ENCODE measurements around the gene KCTD5.
"Not testable (repeated sequence)": the region's sequence is repeated elsewhere in the genome, so short reads cannot be mapped to it uniquely, and the experiment has no call there.

KCTD5 gene

DNA sequence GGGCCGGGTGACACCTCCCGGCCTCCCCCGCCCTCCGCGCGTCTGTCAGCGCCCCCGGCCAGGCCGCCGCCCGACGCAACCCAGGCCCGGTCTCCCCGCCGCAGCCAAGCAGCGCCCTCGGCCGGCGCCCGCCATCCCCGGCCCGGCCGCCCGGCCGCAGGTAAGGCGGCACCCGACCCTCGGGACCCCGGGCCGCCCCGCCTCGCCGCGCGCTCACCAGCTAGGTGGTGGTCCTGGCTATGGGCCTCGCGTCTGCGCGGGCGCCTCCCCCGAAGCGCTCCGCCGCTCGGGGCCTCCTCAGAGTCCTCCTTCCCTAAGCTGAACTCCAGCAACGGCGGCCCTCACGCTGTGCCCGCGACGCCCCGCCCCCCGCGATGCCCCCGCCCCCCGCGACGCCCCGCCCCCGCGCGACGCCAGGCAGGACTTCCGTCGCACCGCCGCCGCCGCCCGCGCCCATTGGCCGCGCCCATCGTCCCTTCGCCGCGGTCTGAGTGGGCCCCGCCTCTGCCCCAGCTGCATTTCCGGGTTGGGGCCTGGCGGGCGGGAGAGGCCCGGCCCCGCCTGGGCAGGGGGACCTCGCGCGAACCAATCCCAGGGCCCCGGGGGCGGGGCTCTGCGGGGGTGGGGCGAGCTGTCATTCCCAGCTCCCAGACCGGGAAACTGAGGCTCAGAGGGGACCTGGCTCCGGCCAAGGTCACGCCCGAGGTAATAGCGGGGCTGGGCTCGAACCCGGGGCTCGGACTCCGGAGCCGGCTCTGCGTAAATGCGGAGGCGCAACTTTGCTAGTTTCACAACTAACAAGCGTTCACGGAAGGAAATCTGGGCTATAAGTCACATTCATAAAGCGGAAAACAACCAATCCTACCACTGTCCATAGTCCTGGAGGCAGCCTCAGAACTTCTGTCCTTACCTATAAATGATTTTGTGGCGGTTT is 9.0 kb upstream of the KCTD5 start:
- peak; percentile 96 for DNase-seq (ENCODE audit: low spot score)

DNA sequence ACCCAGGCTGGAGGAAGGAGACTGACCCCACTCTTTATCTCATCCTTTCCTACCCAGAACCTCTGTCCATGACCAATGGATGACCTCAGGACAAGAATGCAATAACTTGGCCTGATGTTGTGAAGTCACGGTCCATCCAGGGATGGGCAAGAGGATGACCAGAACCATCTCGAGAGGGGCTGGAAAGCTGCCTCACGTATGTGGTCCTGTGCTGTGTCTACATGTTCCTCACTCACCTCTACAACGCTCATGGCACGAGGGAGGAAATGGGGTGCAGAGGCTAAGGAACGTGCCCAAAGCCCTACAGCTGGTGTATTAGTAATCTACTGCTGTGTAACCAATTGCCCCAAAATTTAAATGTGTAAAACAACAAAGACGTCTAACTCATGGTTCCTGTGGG is 7.3 kb upstream of the KCTD5 start:
- DNase-seq (ENCODE audit: low spot score): no peak

DNA sequence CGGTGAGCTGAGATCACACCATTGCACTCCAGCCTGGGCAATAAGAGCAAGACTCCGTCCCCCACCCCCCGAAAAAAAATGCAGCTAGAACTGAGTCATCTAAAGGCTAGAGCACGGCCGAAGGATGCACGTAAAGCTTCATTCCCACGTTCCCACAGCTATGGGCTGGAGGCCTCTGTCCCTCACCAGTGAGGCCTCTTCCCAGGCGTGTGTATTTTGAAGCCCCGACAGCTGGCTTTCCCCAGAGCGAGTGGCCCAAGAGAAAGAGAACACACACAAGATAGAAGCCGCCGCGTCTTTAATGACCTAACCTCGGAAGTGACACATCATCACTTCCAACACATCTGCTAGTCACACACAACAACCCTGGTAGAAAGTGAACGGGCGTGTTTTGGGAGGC is 6.6 kb upstream of the KCTD5 start:
- no peak for DNase-seq (ENCODE audit: low spot score)

DNA sequence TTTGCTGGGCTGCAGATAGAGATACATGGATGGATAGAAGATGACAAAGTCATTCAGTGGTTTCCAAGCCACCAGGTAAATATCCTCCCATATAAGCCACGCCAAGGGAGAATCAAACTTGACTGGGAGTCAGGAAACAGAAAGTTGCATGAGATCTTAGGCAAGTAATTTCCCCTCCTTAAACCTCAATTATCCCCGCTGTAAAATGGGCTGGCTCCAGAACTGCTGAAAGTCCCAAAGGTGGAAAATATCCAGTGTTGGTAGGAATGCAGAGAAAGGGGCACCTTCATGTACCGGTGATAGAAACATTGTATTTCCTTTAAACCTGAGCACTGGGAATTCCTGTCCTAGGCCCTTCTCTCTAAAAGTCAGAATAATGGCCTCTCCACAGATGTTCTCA is 5.4 kb upstream of the KCTD5 start:
- not testable (repeated sequence) for DNase-seq (ENCODE audit: low spot score)

DNA sequence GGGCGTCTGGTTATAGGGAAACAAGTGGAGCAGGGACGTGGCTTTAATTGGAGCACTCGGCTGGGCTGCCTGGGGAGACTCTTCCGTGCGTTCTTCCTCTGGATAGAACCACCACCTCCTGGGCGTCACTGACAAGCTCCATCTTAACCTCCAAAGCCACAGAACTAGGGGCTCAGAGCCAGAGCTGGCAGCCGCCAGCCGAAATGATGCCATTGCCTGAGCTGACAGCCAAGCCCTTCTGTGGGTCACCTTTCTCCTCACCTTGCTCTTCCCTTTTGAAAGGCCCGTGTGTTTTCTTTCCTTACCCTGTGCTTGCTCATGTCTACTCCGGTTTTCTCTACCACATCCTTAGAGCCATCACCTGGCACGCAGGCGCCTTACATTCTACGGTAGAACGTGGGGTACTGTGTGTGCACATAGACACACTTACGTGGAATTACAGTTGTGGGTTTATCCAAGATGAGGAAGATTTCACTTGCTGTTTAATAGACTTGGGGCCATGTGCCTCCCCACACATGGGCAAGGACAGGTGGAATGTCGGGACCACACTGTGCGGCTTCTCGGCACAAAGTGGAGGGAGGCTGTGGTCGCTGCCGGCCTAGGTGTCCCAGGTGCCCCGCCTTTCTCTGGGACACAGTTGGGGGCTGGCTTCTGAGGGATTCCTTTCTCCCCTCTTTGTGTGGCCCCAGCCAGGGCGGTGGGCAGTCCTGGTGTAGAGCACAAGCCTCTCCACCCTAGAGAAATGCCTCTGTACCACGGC is 3.9 kb upstream of the KCTD5 start:
- DNase-seq (ENCODE audit: low spot score): not testable (repeated sequence)

DNA sequence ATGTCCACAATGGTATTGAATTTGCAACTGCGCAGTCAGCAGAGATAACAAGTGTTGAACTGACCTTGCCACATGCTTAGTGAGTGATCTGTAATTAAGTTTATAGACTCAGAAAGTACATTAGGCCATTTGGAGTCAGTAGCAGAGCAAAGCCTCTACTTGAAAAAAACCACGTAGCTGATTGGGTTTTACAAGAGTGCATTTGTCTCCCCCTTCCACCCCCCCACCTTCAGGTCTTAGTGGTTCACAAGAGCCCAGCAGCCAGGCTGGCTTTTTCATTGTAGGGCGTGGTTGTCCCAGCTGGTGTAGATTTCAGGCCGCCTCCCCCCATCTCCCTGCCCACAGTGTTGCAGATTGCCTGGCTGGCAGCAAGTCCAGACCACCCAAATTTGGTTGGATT is 2.4 kb upstream of the KCTD5 start:
- peak; percentile 14 for DNase-seq (ENCODE audit: low spot score)

DNA sequence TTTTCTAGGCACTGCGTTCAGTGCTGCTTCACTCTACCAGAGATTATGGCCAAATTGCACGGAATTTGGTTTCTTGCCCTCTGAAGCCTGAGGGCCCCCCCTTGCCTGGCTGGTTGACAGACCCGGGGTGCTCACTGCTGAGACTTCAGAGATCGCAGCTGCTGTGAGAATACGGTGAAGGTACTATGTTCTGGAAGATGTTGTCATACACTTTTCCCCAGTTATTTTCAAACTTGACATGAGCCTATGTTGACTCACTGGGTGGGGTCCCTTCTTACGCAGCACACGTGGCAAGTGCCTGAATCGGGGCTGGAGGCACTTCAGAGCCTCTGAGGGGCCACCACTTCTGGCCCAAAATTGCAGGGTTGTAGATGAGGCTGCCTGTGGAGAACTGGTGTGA is 2.0 kb upstream of the KCTD5 start:
- DNase-seq (ENCODE audit: low spot score): peak; percentile 51

DNA sequence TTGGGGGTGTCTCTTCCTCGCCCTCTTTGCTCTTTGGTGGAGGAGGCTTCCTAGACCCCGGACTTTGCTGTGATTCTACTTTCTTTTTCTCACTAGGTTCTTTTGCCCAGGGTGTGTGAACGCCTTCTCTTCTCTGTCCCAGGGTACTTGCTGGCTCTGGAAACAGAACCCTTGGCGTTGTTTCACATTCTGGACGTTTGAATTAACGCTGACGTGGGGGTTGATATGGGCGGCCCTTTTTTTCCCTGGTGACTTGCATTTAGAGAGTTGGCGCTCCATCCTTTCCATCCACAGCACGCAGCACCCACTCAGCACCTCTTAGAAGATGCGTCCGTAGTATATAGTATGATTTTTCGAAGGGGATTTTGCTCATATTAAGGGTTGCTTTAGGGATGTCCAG is 718 bp downstream of the KCTD5 start:
- not testable (repeated sequence) for DNase-seq (ENCODE audit: low spot score)

DNA sequence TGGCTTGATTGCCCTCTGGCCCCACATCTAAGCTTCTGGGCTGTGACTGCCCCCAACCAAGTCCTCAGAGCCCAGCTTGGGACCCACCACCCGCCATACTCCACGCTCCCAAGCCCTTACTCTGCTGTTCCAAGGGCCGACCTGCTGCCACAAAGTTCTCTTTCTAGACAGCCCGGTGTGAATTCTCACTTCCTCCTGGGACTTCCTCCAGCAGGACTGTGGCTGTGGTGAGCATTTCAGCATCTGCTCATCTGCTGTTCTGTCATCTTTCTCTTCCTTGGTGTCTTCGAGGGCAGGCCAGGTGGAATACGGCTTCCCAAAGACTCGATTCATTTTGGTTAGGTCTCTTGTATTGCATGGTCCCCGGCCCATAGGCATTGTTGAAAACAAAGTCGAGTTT is 3.8 kb downstream of the KCTD5 start:
- not testable (repeated sequence) for DNase-seq (ENCODE audit: low spot score)

DNA sequence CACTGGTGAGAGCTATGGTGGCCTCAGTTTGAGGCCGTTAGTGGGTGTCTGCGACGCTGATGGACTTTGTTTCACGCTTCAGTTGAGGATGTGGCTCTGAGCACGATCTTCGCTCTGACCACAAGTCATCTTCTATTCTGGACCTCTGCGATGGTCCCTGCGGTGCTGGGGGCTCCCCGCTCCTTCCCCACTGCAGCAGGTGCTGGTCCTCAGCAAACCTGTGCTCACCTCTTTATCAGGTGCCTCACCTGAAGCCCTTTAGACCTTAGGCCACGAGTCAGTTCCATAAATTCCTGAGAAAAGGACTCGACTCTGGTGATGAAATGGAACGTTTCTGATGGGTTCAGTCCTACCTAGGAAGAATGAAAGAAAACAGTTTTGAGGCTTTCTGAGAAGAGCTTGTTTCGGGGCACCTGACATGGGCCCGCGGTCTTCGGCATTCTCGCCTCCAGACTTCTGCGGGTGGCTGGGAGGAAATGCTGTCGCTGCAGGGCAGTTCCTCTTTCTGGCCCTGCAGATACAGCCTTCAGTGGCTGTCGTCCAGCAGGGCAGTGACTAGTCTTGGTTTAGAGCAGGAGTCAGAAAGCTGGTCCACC is 4.7 kb downstream of the KCTD5 start:
- DNase-seq (ENCODE audit: low spot score): no peak

DNA sequence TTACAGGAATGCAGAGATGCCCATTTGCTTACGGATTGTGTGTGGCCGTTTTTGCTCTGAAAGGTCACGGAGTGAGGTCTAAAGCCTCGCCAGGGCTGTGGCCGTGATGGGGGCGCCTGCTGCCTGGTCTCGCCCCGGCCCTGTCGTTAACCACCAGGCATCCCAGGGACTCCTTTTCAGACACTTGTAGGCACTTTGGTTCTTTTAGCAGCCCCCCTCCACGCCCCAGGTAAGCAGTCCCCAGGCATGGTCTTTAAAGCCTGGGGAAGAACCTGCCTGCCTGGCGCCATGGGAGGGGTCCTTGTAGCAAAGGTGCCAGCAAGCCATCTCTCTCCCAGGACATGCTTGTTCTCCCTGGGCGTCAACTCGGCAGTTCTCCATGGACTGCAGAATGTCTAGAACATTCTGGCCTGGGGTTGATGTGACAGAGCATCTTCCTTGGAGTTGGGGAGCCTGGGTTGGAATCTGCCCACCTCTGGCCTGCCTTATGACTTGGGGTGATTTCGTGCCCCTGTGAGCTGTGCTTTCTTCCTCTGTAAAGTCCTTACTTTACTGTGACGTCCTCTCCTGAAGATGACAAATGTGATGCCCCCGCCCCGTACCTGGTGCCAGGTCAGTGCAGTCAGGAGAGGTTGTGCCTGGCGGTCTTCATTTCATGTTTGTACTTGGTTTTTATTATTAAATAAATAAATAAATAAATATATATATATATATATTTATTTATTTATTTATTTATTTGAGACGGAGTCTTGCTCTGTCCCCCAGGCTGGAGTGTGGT is 5.4 kb downstream of the KCTD5 start:
- no peak for DNase-seq (ENCODE audit: low spot score)

DNA sequence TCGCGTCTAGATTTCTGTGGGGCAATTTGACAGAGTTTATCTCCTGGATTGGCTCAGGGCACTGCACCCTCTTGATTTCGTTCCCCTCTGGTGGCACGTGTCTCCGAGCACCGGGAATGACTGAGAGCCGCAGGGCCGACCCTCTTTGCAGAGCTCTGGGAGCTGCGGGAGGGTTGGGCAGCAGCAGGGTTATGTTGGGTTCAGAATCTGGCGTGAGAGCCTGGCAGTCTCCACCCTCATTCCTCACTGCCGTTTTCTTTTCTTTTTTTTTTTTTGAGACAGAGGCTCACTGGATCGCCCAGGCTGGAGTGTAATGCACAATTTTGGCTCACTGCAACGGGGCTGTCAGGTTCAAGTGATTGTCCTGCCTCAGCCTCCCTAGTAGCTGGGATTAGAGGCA is 7.1 kb downstream of the KCTD5 start:
- DNase-seq (ENCODE audit: low spot score): not testable (repeated sequence)

DNA sequence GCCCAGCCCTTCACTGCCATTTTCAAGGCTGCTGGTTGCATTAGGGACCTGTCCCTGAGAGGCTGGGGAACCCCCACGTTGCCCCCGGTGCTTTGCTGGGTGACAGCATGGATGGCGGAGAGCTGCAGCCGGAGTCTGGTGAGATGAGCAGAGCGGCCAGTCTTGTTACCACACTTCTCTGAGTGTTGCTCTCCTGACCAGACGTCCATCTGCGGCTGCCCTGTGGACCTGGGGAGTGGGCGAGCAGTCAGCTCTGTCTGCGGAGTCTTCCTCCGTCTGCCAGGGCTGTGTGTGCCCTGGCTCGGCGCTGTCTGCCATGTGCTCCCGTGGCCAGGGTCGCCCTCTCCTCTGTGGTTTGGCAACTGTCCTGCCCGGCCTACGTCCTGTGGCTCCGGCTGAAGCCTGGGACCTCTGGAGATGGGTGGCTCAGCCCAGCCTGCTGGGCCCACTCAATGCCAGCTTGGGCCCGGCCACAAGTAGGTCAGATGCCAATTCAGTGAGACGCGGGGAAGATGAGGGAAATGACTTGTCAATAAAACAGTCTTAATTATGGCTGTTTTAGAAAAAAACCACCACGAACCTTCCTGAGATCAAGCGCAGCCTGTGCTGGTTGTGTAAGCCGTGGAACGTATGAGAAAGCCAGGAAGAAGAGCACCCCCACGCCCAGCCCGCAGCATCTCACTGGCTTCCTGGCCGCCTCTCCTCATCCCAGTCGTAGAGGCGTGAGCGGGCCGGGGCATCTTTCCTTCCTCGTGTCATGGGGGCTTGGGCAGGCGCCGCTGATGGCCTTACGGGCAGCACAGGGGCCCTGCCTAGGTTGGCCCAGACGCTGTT is 7.9 kb downstream of the KCTD5 start:
- no peak for DNase-seq (ENCODE audit: low spot score)

DNA sequence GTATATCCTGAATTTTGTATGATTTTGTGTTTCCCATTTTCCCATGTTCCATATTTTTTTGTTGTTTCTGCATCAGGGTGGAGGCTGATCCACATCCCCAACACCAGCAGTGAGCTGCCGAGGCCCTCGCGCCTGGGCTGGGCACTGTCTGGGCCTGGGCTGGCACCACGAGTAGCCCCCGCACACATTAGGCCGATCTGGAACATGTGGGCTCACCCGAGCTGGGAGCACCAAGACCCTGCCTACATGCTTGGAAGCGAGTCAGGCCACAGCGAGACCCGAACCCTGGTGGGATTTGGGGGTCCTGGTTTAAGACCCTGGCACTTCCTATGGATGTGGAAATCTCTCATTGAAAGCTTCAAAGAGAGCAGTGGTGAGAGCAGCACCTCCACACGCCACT is 8.5 kb downstream of the KCTD5 start:
- DNase-seq (ENCODE audit: low spot score): no peak

DNA sequence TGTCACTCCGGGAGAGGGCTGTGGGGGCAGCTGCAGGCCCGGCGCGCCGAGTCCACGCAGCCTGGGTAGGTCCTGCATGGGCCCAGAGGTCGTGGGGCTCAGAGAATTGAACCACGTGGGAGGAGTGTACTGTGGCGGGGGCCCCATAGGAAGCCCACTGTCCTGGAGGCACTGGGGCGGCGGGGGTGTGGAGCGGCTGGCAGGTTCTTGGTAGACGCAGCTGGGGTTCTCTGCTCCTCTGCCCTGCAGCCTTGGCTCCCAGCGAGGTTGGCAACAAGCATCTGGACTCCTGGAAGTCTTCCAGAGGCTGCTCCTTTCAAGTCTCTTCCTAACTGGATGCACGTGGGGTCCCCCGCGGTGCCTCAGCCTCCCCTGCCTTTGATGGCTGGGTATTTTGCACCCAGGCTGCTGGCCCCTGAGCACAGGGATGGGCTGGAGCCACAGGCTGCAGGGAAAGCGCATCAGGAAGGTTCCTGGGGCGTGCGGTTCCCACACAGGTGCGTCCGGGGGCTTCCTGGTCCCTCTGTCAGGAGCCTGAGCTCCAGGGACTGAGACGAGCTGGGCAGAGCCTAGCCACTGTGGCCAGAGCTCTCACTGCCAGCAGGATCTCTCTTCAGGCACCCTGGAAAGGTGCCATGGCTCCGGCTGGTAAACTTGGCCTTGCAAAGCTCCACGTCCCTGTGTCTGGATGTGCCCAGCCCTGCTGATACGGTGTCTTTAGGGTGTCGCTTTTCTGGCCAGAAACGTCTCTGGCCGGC is 9.3 kb downstream of the KCTD5 start:
- no peak for DNase-seq (ENCODE audit: low spot score)

DNA sequence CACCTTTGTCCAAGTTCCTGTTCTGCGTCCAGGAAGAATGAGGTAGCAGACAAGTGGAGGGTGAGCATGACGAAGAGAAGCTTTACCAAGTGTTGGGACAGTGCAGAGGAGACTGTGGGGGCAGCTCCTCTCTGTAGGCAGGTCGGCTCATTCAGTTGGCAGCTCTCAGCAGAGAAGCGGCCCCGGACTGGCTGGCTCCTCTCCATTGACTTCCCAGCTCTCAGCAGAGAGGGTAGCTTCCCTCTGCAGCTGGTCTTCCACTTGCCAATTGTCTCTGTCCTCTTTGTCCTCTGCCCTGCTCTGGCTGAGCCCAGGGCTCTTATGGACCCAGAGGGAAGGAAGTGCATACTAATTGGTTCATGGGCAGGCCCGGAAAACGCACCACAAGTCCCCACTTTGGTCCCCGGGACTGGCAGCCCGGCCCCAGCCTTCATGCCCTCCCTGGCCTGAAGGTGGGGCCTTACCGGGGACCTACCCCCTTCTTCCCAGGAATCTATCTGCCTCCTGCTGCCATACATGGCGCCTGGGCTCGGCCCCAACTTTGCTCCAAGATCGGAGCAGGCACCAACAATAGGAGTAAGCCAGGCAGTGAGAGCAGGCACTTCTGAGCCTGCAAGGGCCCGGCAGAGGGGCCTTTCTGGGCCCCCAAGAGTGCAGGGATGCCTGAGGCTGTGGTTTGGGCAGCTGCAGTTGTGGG is 10.1 kb downstream of the KCTD5 start:
- no peak for DNase-seq (ENCODE audit: low spot score)

DNA sequence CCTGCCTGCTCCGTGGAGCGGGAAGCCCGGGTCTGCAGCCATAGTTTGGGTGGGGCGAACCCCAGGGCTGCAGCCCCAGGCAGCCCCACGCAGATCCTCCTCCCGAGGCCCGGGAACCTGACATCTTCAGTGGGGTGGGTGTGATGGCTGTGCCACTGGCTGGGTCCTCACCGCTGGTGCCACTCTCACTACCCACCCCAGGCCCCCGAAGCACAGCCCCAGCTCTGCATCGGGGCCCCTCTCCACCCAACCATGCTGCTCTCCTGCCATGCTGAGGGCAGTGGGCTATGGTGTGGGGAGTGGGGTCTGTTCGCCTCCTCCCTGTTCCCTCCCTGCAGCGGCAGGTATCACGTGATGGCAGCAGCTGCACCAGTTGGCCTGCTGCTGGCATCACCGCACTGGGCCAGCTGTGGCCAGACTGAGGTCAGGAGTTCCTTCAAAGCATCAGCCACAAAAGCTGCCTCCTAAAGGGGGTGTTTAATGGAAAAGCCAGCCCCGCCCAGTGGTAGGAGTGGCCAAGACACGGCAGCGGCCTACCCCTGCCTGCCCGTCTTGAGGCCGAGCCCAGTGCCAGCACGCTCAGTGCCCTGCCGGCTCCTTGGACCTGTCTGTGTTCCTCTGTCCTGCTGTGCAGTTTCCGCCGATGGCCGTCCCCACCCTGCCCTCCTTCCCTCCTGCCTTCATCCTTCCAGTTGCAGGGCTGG is 10.8 kb downstream of the KCTD5 start:
- DNase-seq (ENCODE audit: low spot score): no peak

DNA sequence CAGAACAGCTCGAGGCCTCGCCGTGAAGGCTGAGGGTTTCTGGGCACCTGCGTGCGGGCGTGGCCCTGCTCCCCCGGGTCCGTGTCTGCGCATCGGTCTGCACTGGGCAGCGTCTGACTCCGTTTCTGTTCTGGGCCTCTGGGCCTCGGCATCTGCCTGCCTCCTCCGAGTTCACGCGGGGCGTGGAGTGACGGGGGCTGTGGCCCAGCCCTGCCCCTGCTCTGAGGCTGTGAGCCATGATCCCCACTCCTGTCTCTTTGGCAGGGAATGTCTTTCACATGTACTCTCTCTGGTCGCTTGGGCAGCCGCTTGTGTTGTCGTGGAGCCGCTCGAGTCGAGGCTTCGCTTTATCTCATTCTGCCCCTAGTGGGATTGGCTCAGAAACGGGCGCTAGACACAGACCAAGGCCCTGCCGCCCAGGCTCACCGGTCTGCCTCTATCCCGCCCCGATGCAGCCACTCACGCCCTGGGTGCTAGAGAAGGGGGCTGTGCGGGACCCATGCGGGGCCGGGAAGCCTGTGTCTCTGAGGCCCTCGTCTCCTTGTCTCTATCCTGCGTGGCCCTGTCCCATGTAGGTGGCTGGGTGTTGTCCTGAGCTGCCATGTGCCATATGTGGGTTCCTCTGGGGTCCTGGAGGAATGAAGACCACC is 14.4 kb downstream of the KCTD5 start:
- DNase-seq (ENCODE audit: low spot score): not testable (repeated sequence)

Measured in hematopoietic multipotent progenitor cell treated with erythropoietin and hydrocortisone succinate and interleukin-3 and kit ligand, for 15 days (in vitro differentiated cells).